GM21723 (cell line): ENCODE data around the gene SECISBP2.
"Not testable (repeated sequence)": the region's sequence is repeated elsewhere in the genome, so short reads cannot be mapped to it uniquely, and the experiment has no call there.

ENCODE experiments used
- ATAC-seq: cut with Tn5 transposase; IDR thresholded peaks from one replicate; pipeline ENCODE4 v1.9.1; 2021; ENCODE audit warnings: mild to moderate bottlenecking, moderate library complexity; ENCODE audit not compliant: unreplicated experiment

Gene SECISBP2

GRCh38 chr9:89363921-89364665, 45.8 kb downstream of the SECISBP2 start:
- no peak for ATAC-seq

DNA sequence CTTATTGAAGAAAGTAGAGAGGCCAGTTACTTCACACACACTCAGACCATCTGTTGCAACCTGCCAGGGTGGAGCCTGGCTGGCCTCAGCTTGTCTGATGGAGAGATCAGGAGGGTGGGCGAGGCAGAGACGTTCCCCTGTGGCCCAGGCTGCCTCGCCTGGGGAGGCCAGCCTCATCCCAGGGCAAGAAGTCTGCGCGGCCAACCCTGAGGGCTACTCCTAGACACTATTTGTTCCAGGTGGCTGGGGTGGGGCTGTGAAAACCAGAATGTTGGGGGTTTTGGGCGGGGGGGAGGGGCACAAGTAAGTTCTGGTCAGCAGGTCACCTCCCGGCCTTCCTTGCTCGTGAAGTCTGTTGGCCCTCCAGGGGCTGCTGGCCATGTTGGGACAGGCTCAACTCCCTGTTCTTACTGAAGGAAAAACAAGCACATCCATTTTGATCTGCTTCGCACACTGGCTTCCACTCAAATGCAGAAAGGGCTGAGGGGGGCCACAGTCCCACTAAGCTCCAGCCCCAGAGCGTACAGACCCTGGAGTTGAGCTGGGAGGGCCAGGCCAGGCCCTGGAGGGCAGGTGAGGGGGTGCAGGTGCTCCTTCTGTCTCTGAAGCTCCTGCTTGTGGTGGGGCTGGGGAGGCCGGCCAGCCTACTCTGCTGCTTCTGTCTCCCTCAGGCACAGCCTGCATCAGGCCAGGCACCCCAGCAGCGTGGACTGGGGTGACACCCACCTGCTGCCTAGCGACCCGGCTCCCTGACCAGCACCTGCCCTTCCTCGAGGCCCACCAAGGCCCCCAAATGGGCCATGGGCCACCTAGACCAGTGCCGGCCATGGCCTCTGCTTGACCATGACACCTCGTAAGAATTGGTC, 46.6 kb downstream of the SECISBP2 start:
- no peak for ATAC-seq

GRCh38 chr9:89365532-89365912, 47.2 kb downstream of the SECISBP2 start:
- no peak for ATAC-seq

DNA sequence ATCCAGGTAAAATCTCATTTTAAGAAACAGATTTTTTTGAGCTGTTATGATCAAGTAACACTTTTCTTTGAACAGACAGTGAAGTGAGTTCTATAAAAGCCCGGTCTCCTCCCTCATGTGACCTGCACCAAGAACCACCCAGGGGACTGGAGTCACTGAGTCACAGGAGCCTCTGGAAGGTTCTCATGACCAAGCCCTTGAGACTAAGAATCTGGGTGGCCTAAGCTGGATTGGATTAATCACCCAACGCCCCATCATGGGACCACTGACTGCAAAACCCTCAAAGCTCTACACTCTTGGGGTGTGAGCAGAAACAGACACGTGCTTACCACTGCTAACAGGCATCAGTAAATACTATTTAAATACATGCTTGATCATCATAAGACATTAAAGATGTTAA, 48.4 kb downstream of the SECISBP2 start:
- no peak for ATAC-seq

- ATAC-seq = no peak
Measured at GRCh38 chr9:89367281-89367680, 49.0 kb downstream of the SECISBP2 start.

GRCh38 chr9:89367726-89368437, 49.6 kb downstream of the SECISBP2 start:
- no peak for ATAC-seq

- no peak for ATAC-seq
Measured at GRCh38 chr9:89368550-89368949, 50.2 kb downstream of the SECISBP2 start.

- ATAC-seq = no peak
Measured at GRCh38 chr9:89368978-89369377, 50.7 kb downstream of the SECISBP2 start.

GRCh38 chr9:89370593-89370992, 52.3 kb downstream of the SECISBP2 start:
- ATAC-seq = no peak

DNA sequence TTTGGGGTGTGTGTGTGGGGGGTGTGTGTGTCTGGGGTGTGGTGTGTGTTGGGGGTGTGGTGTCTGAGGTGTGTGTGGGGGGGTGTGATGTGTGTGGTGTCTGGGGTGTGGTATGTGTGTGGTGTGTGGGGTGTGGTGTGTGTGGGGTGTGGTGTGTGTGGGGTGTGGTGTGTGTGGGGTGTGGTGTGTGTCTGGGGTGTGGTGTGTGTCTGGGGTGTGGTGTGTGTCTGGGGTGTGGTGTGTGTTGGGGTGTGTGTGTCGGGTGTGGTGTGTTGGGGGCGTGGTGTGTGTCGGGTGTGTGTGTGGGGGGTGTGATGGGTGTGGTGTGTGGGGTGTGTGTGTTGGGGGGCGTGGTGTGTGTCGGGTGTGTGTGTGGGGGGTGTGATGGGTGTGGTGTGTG, 53.5 kb downstream of the SECISBP2 start:
- not testable (repeated sequence) for ATAC-seq

DNA sequence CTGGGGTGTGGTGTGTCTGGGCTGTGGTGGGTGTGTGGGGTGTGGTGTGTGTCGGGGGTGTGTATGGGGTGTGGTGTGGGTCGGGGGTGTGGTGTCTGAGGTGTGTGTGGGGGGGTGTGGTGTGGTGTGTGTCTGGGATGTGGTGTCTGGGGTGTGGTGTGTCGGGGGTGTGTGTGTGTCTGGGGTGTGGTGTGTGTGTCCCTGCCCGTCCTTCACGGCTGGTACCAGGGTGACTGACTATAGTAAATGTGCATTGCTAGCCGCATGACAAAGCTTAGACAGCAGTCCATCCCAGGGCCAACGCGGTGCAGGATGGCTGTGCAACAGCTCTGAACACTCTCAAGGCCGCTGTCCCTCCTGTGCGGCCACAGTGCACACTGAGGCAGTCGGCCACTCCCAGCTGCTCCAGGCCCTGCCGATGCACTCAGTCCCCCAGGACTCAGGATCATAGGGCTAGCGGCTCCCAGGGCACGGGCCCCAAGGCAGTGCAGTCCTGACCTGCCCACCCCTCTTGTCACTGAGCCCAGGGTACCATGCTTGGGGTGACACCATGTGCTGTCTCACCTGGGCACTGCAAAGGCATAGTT, 54.0 kb downstream of the SECISBP2 start:
- no peak for ATAC-seq

DNA sequence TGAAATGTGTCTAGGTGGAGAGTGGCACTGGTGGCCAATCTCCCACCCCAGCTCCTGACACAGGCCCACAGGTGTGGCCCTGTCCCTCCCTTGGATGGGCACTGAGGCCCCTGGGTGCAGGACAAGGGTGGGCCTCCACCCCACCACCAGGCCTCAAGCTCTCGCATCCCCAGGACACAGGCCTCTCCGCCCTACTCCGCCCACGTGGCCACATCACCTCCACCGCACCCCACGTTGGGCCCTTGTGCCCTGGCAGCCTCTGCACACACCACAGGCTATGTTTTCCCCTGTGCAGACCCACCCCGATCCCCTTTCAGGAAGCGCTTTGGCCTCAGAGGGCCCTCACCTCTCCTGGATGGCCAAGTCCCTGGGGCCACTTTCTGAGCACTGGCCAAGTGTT, 54.7 kb downstream of the SECISBP2 start:
- no peak for ATAC-seq

GRCh38 chr9:89374176-89374575, 55.9 kb downstream of the SECISBP2 start:
- no peak for ATAC-seq

DNA sequence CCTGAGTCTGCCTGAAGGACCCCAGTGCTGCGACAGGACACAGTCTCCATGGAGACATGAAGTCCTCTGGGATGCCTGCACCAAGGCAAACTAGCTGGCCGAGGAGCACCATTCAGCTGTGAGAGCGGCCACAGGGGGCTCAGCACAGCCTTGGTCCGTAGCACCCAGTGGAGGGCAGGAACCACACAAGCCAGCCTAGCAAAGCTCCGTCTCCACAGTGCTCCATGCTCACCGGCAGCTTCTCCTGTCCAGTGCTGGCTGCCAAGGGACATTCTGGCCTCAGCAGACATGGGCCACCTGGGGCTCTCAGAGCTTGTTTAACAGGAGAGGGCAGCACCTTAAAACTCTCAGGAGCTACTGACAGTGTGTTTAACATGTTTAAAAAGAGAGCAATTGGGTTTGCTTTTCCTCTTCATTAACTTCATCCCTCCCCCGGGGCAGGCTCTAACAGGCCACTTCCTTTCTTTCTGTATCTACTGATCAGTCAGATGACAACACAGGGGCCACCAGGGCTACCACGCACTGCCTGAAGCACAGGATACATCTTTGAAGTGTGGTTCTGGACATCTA, 57.0 kb downstream of the SECISBP2 start:
- peak; percentile 77 for ATAC-seq

DNA sequence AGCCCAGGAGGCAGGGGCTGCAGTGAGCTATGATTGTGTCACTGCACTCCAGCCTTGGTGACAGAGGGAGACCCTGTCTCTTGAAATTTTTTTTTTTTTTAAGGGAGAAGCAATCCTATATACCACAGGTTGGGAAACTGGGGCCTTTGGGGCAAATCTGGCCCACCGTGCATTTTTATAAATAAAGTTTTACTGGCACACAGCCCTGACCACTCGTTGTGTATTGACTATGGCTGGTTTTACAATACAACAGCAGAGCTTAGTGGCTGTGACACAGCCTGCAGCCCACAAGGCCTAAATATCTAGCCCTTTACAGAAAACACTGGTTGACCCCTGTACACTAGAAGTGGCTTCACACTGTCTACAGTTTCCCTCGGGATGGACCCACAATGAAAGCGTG, 58.0 kb downstream of the SECISBP2 start:
- no peak for ATAC-seq

DNA sequence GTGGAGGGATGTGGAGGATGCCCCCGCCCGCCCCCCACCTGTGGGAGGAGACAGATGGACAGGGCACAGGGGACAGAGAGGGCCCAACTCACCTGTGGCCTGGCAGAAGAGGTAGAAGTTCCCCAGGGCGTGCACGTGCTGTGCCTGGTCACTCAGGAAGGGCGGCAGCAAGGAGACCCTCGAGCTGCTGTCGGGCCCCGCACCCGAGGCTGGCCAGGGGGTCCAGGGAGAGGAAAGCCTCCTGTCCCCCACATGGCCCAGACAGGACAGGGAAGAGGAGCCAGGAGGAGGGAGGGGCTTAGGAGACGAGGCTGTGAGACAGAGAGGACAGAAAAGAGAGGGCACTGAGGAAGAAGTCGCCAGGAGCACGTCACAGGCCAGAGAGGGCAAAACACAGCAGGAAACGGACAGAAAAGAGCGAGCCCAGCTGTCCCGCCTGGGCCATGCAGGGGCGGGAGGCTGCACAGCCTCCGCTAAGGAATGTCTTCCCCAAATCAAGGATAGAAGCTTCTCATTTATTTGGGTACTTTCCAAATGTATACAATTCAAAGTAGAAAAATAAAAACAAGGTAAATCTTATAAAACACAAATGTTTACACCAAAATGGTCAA, 58.5 kb downstream of the SECISBP2 start:
- no peak for ATAC-seq

- ATAC-seq = no peak
Measured at GRCh38 chr9:89377411-89377810, 59.1 kb downstream of the SECISBP2 start.

GRCh38 chr9:89378541-89378940, 60.2 kb downstream of the SECISBP2 start:
- ATAC-seq = no peak

- ATAC-seq = no peak
Measured at GRCh38 chr9:89379031-89379430, 60.7 kb downstream of the SECISBP2 start.

DNA sequence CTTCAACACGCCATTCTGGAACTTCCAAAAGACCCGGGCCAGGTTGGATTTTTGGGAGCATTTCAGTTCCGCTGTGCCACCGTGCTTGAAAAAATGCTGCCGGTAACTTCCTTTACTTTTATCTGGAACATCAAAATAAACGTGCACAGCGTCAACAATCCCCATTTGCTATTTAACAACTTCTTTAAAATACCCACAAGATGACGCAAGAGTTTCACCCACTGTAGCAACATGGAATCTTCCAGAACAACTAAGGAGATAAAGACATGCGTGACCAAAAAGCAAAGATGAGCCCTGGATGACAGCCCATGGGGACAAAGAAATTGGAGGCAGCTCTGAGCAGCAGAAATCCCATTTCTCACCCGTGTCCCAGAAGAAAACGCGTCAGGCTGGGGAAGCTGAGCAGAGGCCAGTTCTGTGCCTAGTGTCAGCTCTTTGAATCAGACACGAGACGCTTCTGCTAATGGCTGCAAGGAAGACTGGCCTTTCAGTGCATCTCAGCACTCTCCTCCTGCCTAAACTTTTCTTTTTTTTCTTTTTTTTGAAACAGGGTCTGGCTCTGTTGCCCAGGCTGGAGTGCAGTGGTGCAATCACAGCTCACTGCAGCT, 61.3 kb downstream of the SECISBP2 start:
- ATAC-seq = no peak
